ENCODE results near the gene PPP1R3A.

DNA sequence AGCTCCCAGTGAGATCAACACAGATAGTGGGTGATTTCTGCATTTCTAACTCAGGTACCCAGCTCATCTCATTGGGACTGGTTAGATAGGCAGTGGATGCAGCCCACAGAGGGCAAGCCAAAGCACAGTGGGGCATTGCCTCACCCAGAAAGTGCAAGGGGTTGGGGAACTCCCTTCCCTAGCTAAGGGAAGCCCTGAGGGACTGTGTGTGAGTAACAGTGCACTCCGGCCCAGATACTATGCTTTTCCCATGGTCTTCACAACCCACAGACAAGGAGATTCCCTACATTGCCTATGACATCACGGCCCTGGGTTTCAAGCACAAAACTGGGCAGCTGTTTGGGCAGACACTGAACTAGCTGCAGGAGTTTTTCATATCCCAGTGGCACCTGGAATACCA lies 62.8 kb downstream of the PPP1R3A start:
- TF ChIP-seq CTCF (conservative IDR thresholded peaks at IDR 0.05 in 1 of 2, IDR thresholded peaks at IDR 0.05 in 1 of 2; ENCODE audit: low read depth in 1 of 2, low read length in 2 of 2) (no peak), EZH2 (IDR thresholded peaks at IDR 0.05; ENCODE audit: low read length, missing control alignments) (no peak)
